ENCODE results near the gene PIK3R4.

PIK3R4 gene

DNA sequence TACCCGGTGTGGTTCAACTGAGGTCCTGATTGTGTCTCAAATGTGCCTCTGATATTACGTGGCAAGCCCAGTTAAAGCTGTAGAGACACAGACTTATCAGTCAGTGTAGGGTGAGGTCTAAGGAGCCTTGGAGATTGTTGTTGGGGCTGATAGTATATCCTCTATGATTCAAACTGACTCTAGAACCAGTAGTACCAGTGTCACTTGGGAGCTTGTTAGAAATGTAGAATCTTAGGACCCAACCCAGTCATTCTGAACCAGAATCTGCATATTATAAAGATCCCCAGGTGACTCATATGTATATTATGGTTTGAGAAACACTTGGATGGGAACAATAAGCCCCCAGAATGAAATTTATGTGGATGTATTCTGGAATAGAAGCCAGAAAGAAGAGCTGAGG is 83.5 kb downstream of the PIK3R4 start:
- no peak for TF ChIP-seq CTCF (conservative IDR thresholded peaks at IDR 0.05; ENCODE audit: low read length)
- no peak for TF ChIP-seq EZH2phosphoT487 (IDR thresholded peaks at IDR 0.05; ENCODE audit: borderline replicate concordance)
- H3K9me2 ChIP-seq (replicated peaks; ENCODE audit: low read depth, low read length) = no peaks in the 10 kb centered on the region
- peaks cover 4% of the 10 kb centered on the region for H3K4me1 ChIP-seq (ENCODE audit: insufficient read depth, low read length, poor library complexity, severe bottlenecking)
- no peaks in the 10 kb centered on the region for H3K79me2 ChIP-seq (ENCODE audit: insufficient read depth, low read length)
- no peaks in the 10 kb centered on the region for H3K27me3 ChIP-seq (ENCODE audit: insufficient read depth, low read length, poor library complexity, severe bottlenecking)
- no peak overlapping the region for H3K9ac ChIP-seq (ENCODE audit: low read depth, low read length, poor library complexity, severe bottlenecking)
- no peaks in the 10 kb centered on the region for H3F3A ChIP-seq (ENCODE audit: low read depth)
- no peaks in the 10 kb centered on the region for H3K9me3 ChIP-seq (ENCODE audit: insufficient read depth, low read depth, low read length)
- H4K20me1 ChIP-seq (ENCODE audit: insufficient read depth, low read length, poor library complexity, severe bottlenecking) = no peaks in the 10 kb centered on the region
- no peaks in the 10 kb centered on the region for H3K36me3 ChIP-seq (ENCODE audit: insufficient read depth, low read length)
- H2AFZ ChIP-seq (ENCODE audit: low read length) = no peak overlapping the region
- no peak overlapping the region for H3K4me3 ChIP-seq (ENCODE audit: low read length, poor library complexity, severe bottlenecking)
- H3K4me2 ChIP-seq (ENCODE audit: low read depth, low read length, poor library complexity, severe bottlenecking) = no peak overlapping the region

GRCh38 chr3:130662501-130662996 is 84.1 kb downstream of the PIK3R4 start:
- Histone ChIP-seq H3K79me2 (ENCODE audit: insufficient read depth, low read length) (no peaks in the 10 kb centered on the region), H3K9me2 (replicated peaks; ENCODE audit: low read depth, low read length) (no peaks in the 10 kb centered on the region), H3K4me3 (ENCODE audit: low read length, poor library complexity, severe bottlenecking) (no peak overlapping the region), H3K9ac (ENCODE audit: low read depth, low read length, poor library complexity, severe bottlenecking) (no peak overlapping the region), H3K4me2 (ENCODE audit: low read depth, low read length, poor library complexity, severe bottlenecking) (no peak overlapping the region), H2AFZ (ENCODE audit: low read length) (no peak overlapping the region), H3F3A (ENCODE audit: low read depth) (no peaks in the 10 kb centered on the region), H3K9me3 (ENCODE audit: insufficient read depth, low read depth, low read length) (no peaks in the 10 kb centered on the region), H3K27me3 (ENCODE audit: insufficient read depth, low read length, poor library complexity, severe bottlenecking) (no peaks in the 10 kb centered on the region), H3K36me3 (ENCODE audit: insufficient read depth, low read length) (no peaks in the 10 kb centered on the region), H3K4me1 (ENCODE audit: insufficient read depth, low read length, poor library complexity, severe bottlenecking) (peaks cover 4% of the 10 kb centered on the region), H4K20me1 (ENCODE audit: insufficient read depth, low read length, poor library complexity, severe bottlenecking) (no peaks in the 10 kb centered on the region)
- TF ChIP-seq CTCF (conservative IDR thresholded peaks at IDR 0.05; ENCODE audit: low read length) (no peak), EZH2phosphoT487 (IDR thresholded peaks at IDR 0.05; ENCODE audit: borderline replicate concordance) (no peak)

GRCh38 chr3:130661140-130661891 is 85.3 kb downstream of the PIK3R4 start:
- no peak overlapping the region for H3K4me3 ChIP-seq (ENCODE audit: low read length, poor library complexity, severe bottlenecking)
- H2AFZ ChIP-seq (ENCODE audit: low read length) = no peak overlapping the region
- no peaks in the 10 kb centered on the region for H3K9me3 ChIP-seq (ENCODE audit: insufficient read depth, low read depth, low read length)
- no peaks in the 10 kb centered on the region for H4K20me1 ChIP-seq (ENCODE audit: insufficient read depth, low read length, poor library complexity, severe bottlenecking)
- H3K9ac ChIP-seq (ENCODE audit: low read depth, low read length, poor library complexity, severe bottlenecking) = no peak overlapping the region
- H3K79me2 ChIP-seq (ENCODE audit: insufficient read depth, low read length) = no peaks in the 10 kb centered on the region
- H3K9me2 ChIP-seq (replicated peaks; ENCODE audit: low read depth, low read length) = no peaks in the 10 kb centered on the region
- peaks cover 4% of the 10 kb centered on the region for H3K4me1 ChIP-seq (ENCODE audit: insufficient read depth, low read length, poor library complexity, severe bottlenecking)
- no peaks in the 10 kb centered on the region for H3K27me3 ChIP-seq (ENCODE audit: insufficient read depth, low read length, poor library complexity, severe bottlenecking)
- H3F3A ChIP-seq (ENCODE audit: low read depth) = no peaks in the 10 kb centered on the region
- no peaks in the 10 kb centered on the region for H3K36me3 ChIP-seq (ENCODE audit: insufficient read depth, low read length)
- TF ChIP-seq EZH2phosphoT487 (IDR thresholded peaks at IDR 0.05; ENCODE audit: borderline replicate concordance) (no peak), CTCF (conservative IDR thresholded peaks at IDR 0.05; ENCODE audit: low read length) (no peak)
- no peak overlapping the region for H3K4me2 ChIP-seq (ENCODE audit: low read depth, low read length, poor library complexity, severe bottlenecking)
